Activated B cell treated with CpG ODN at 0.5 μM for 24 hours (primary cell): ENCODE data around the gene RNF135. TPM values are rescaled to one million over a fixed set of nuclear protein-coding genes. Genes with fewer than 3 reads are reported as not detected.
"Not testable (repeated sequence)": the region's sequence is repeated elsewhere in the genome, so short reads cannot be mapped to it uniquely, and the experiment has no call there.

Experiments
- ATAC-seq: fragments of 200-7000 bp; cut with Tn5 transposase; one replicate; pipeline ENCODE4 v1.10.0; 2021; ENCODE audit warnings: low read depth, mild to moderate bottlenecking, moderate library complexity
- CTCF ChIA-PET: fragments of 350-600 bp; sonication (Branson Sonifier 250); formaldehyde crosslinking; loops from one replicate; lab custom pipeline; 2021; ENCODE audit warnings: antibody characterized with exemption; lab: Charles Lee
- POLR2A ChIA-PET: fragments of 350-600 bp; sonication (Branson Sonifier 250); formaldehyde crosslinking; loops from one replicate; lab custom pipeline; 2021; ENCODE audit warnings: antibody characterized with exemption; lab: Charles Lee
- DNase-seq: peaks from one replicate; pipeline ENCODE4 v3.0.0; 2022
- H3K27ac Mint-ChIP-seq: one replicate; pipeline ENCODE4 v1.8.0; 2020; ENCODE audit warnings: mixed read lengths
- H3K27me3 Mint-ChIP-seq: one replicate; pipeline ENCODE4 v1.8.0; 2021; ENCODE audit warnings: mixed read lengths
- H3K36me3 Mint-ChIP-seq: one replicate; pipeline ENCODE4 v1.8.0; 2021; ENCODE audit warnings: low read depth, mixed read lengths
- H3K4me1 Mint-ChIP-seq: one replicate; pipeline ENCODE4 v1.8.0; 2021; ENCODE audit warnings: mixed read lengths
- H3K4me3 Mint-ChIP-seq: one replicate; pipeline ENCODE4 v1.8.0; 2020; ENCODE audit warnings: mild to moderate bottlenecking, mixed read lengths
- H3K9me3 Mint-ChIP-seq: one replicate; pipeline ENCODE4 v1.8.0; 2020; ENCODE audit warnings: mixed read lengths
- intact Hi-C: fragments of 100-400 bp; cut with micrococcal nuclease; formaldehyde crosslinking; loops from one replicate; pipeline ENCODE4 v1.15.1; 2024
- total RNA-seq: library from RNA; stranded (reverse); gene quantifications from 2 replicates; pipeline ENCODE4 v1.2.3, GENCODE V29; 2022
- TF ChIP-seq, protein P1 (sequence below): fragments of 200-600 bp; IDR thresholded peaks from one replicate; pipeline ENCODE4 v1.8.0; 2022; ENCODE audit warnings: antibody characterized with exemption, mild to moderate bottlenecking

Gene RNF135
- total RNA-seq, 1 donor from 2014 or later, result 18.5 TPM

DNA sequence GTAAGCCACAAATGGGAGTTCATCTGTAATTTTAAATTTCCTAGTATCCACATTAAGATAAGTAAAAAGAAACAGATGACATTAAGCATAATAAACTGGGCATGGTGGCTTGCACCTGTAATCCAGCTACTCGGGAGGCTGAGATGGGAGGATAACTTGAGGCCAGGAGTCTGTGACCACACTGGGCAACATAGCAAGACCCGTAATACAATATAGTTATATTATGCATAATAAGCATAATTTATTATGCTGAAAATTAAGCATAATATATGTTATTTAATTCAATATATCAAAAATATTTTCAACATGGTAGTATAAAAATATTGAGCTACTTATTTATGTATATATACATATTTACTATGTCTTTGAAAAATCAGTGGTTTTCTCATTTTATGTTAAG, 48.2 kb downstream of the RNF135 start:
- no peaks in the 10 kb centered on the region for H3K27me3 Mint-ChIP-seq
- H3K4me1 Mint-ChIP-seq, result no peaks in the 10 kb centered on the region
- ChIA-PET POLR2A (no interaction called here), CTCF (no interaction called here)
- H3K4me3 Mint-ChIP-seq, result no peak overlapping the region
- DNase-seq (no peak), ATAC-seq (no peak)
- H3K36me3 Mint-ChIP-seq, result peaks cover 3% of the 10 kb centered on the region
- intact Hi-C loops, result loop anchor here (2.0 kb wide), 1 partner anchor 44 kb away; no protein-coding TSS in a partner anchor
- H3K27ac Mint-ChIP-seq, result no peak overlapping the region
- TF ChIP-seq, protein P1, sequence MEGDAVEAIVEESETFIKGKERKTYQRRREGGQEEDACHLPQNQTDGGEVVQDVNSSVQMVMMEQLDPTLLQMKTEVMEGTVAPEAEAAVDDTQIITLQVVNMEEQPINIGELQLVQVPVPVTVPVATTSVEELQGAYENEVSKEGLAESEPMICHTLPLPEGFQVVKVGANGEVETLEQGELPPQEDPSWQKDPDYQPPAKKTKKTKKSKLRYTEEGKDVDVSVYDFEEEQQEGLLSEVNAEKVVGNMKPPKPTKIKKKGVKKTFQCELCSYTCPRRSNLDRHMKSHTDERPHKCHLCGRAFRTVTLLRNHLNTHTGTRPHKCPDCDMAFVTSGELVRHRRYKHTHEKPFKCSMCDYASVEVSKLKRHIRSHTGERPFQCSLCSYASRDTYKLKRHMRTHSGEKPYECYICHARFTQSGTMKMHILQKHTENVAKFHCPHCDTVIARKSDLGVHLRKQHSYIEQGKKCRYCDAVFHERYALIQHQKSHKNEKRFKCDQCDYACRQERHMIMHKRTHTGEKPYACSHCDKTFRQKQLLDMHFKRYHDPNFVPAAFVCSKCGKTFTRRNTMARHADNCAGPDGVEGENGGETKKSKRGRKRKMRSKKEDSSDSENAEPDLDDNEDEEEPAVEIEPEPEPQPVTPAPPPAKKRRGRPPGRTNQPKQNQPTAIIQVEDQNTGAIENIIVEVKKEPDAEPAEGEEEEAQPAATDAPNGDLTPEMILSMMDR, result no peak
- no peaks in the 10 kb centered on the region for H3K9me3 Mint-ChIP-seq

DNA sequence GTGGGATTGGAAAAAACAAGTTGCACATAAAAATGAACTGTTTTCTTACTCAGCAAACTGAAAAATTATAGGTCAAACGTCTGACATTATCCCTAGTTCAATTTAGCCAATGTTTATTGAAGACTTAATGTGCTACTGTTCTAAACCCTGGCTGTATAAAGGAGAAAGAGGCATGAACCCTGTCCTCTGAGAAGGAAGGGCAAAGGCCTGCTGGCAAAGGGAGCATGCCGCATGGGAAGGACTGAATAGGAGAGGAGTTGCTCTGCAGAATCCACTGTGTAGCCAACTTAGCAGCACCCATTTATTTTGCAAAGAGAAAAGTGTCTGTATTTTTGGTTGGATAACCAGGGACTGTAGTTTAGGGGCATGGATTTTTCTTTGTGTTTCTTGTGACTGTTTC, 52.3 kb downstream of the RNF135 start:
- H3K27me3 Mint-ChIP-seq, H3K36me3 Mint-ChIP-seq, DNase-seq, H3K4me3 Mint-ChIP-seq, CTCF ChIA-PET, H3K27ac Mint-ChIP-seq, intact Hi-C loops, ATAC-seq, H3K9me3 Mint-ChIP-seq, POLR2A ChIA-PET, H3K4me1 Mint-ChIP-seq: not testable (repeated sequence)

DNA sequence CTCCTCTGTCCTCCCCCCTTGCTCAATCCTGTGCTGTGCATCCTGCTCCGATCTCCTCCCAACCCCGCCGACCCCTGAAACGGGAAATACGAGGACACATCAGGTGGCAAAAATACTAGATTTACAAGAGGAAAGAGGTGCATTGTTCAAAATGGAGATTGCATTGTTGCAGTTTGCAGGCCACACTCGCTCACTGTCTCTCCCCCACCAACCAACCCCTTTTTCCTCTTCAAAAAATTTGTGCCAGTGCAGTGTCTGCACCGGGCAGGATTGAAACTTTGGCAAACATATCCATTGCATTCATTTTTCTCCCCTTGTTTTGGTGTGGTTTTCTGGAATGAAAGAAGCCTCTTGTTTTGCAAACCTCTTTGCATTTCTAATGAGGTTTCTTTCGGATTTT, 61.0 kb downstream of the RNF135 start:
- ChIA-PET CTCF (no interaction called here), POLR2A (no interaction called here)
- no peak for DNase-seq
- Mint-ChIP-seq H3K9me3 (no peaks in the 10 kb centered on the region), H3K27ac (no peak overlapping the region), H3K4me1 (no peaks in the 10 kb centered on the region), H3K4me3 (no peak overlapping the region), H3K36me3 (peaks cover 18% of the 10 kb centered on the region), H3K27me3 (no peaks in the 10 kb centered on the region)
- intact Hi-C loops, result no loop called here
- TF ChIP-seq, protein P1, result no peak
- ATAC-seq, result no peak

DNA sequence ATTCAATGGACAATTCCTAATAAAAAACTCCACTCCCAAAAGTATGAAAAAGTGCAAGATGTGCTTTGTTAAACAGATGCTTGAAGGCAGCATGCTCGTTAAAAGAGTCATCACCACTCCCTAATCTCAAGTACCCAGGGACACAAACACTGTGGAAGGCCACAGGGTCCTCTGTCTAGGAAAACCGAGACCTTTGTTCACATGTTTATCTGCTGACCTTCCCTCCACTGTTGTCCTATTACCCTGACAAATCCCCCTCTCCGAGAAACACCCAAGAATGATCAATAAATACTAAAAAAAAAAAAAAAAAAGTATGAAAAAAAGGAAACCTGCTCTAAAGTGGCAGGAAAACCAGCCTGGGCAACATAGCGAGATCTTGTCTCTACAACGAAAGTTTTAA, 64.8 kb downstream of the RNF135 start:
- H3K27ac Mint-ChIP-seq, H3K9me3 Mint-ChIP-seq, DNase-seq, intact Hi-C loops, H3K4me3 Mint-ChIP-seq, H3K27me3 Mint-ChIP-seq, CTCF ChIA-PET, H3K4me1 Mint-ChIP-seq, POLR2A ChIA-PET, ATAC-seq: not testable (repeated sequence)
- H3K36me3 Mint-ChIP-seq, result peaks cover 18% of the 10 kb centered on the region

DNA sequence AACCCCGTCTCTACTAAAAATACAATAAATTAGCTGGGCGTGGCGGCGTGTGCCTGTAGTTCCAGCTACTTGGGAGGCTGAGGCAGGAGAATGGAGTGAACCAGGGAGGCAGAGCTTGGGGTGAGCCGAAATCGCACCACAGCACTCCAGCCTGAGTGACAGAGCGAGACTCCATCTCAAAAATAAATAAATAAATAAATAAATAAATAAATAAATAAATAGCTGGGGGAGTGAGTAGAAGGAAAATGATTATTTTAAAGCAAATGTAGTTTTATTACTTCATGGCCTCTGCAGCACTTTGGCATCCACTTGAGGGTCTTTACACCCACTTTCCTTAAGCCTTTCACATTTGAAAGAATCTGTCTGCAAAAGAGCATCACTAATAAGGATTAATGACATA, 70.0 kb downstream of the RNF135 start:
- intact Hi-C loops, H3K4me1 Mint-ChIP-seq, H3K27ac Mint-ChIP-seq, H3K36me3 Mint-ChIP-seq, ATAC-seq, POLR2A ChIA-PET, DNase-seq, H3K9me3 Mint-ChIP-seq, CTCF ChIA-PET, H3K4me3 Mint-ChIP-seq, H3K27me3 Mint-ChIP-seq: not testable (repeated sequence)

DNA sequence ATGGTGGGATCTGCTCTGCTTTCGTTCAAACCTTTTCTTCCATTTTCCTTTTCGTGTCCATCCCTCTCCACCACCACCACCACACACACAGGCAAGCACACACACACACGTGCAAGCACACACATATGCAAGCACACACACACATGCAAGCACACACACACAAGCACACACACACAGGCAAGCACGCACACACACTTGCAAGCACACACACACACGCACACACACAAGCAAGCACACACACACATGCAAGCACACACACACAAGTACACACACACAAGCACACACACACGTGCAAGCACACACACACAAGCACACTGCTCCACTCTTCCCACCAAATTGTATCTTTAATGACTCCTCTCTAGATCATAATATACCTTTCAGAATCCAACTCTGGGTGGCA, 71.5 kb downstream of the RNF135 start:
- H3K27me3 Mint-ChIP-seq, CTCF ChIA-PET, intact Hi-C loops, H3K4me3 Mint-ChIP-seq, DNase-seq, H3K36me3 Mint-ChIP-seq, ATAC-seq, POLR2A ChIA-PET, H3K4me1 Mint-ChIP-seq, H3K9me3 Mint-ChIP-seq, H3K27ac Mint-ChIP-seq: not testable (repeated sequence)

DNA sequence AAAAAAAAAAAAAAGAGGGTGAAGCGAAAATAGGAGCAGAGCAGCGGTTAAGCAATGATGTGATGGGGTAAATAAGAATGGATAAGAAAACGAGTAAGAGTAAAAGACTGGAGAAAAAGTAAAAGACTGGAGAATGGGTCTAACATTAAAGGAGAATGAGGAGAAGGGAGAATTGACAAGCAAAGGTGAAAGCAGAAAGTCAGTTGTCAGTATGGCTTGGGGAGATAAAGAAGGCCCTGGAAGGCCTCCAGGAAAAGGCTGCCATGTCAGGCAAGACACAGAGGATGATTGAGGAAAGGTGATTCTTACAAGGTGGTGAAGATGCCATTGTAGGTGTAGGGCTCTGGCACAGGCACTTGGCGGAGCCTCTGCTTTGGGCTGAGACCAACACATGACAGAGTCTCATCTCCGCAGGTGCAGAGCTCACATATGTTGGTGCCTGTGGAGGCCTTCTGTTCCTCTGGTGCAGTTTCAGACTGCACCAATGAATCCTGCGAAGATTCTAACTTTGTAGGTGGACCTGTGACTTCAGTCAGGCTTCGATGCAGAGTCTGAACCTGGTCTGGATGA, 76.1 kb downstream of the RNF135 start:
- H3K36me3 Mint-ChIP-seq, H3K4me1 Mint-ChIP-seq, H3K27me3 Mint-ChIP-seq, H3K9me3 Mint-ChIP-seq, intact Hi-C loops, H3K4me3 Mint-ChIP-seq, POLR2A ChIA-PET, H3K27ac Mint-ChIP-seq, DNase-seq, ATAC-seq, CTCF ChIA-PET: not testable (repeated sequence)

DNA sequence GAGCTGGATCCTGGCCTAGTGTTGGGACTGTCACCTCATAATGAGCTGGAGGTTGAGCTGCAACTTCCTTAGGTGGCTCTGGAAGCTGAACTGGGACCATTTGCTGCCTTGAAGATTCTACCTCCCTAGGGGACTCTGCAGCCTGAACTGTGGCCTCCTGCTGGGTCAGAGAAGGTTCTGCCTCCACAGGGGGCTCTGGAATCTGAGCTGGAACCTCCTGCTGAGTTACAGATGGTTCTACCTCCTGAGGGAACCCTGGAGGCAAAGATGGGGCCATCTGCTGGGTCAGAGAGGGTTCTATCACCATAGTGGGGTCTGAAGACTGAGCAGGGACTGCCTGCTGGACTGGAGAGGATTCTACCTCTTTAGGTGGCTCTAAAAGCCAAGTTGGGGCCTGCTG, 77.3 kb downstream of the RNF135 start:
- intact Hi-C loops, result no loop called here
- no peaks in the 10 kb centered on the region for H3K36me3 Mint-ChIP-seq
- no peaks in the 10 kb centered on the region for H3K27me3 Mint-ChIP-seq
- DNase-seq (no peak), ATAC-seq (no peak)
- no peaks in the 10 kb centered on the region for H3K4me1 Mint-ChIP-seq
- H3K9me3 Mint-ChIP-seq, result no peaks in the 10 kb centered on the region
- H3K4me3 Mint-ChIP-seq, result no peak overlapping the region
- H3K27ac Mint-ChIP-seq, result no peak overlapping the region
- ChIA-PET POLR2A (no interaction called here), CTCF (no interaction called here)
- TF ChIP-seq, protein P1, result no peak
